Activated B cell treated with CpG ODN at 0.5 μM for 24 hours (primary cell): ENCODE measurements around the gene CCNI2. TPM values are rescaled to one million over a fixed set of nuclear protein-coding genes. Genes with fewer than 3 reads are reported as not detected.

ENCODE experiments used
- ATAC-seq: fragments of 200-7000 bp; cut with Tn5 transposase; one replicate; pipeline ENCODE4 v1.10.0; 2021; ENCODE audit warnings: low read depth, mild to moderate bottlenecking, moderate library complexity
- CTCF ChIA-PET: fragments of 350-600 bp; sonication (Branson Sonifier 250); formaldehyde crosslinking; loops from one replicate; lab custom pipeline; 2021; ENCODE audit warnings: antibody characterized with exemption; lab: Charles Lee
- POLR2A ChIA-PET: fragments of 350-600 bp; sonication (Branson Sonifier 250); formaldehyde crosslinking; loops from one replicate; lab custom pipeline; 2021; ENCODE audit warnings: antibody characterized with exemption; lab: Charles Lee
- DNase-seq: peaks from one replicate; pipeline ENCODE4 v3.0.0; 2022
- H3K27ac Mint-ChIP-seq: one replicate; pipeline ENCODE4 v1.8.0; 2020; ENCODE audit warnings: mixed read lengths
- H3K27me3 Mint-ChIP-seq: one replicate; pipeline ENCODE4 v1.8.0; 2021; ENCODE audit warnings: mixed read lengths
- H3K36me3 Mint-ChIP-seq: one replicate; pipeline ENCODE4 v1.8.0; 2021; ENCODE audit warnings: low read depth, mixed read lengths
- H3K4me1 Mint-ChIP-seq: one replicate; pipeline ENCODE4 v1.8.0; 2021; ENCODE audit warnings: mixed read lengths
- H3K4me3 Mint-ChIP-seq: one replicate; pipeline ENCODE4 v1.8.0; 2020; ENCODE audit warnings: mild to moderate bottlenecking, mixed read lengths
- H3K9me3 Mint-ChIP-seq: one replicate; pipeline ENCODE4 v1.8.0; 2020; ENCODE audit warnings: mixed read lengths
- intact Hi-C: fragments of 100-400 bp; cut with micrococcal nuclease; formaldehyde crosslinking; loops from one replicate; pipeline ENCODE4 v1.15.1; 2024
- total RNA-seq: library from RNA; stranded (reverse); gene quantifications from 2 replicates; pipeline ENCODE4 v1.2.3, GENCODE V29; 2022
- TF ChIP-seq, protein P1 (sequence below): fragments of 200-600 bp; IDR thresholded peaks from one replicate; pipeline ENCODE4 v1.8.0; 2022; ENCODE audit warnings: antibody characterized with exemption, mild to moderate bottlenecking

The CCNI2 gene
- total RNA-seq, 1 donor from 2014 or later, result 0.44 TPM

DNA sequence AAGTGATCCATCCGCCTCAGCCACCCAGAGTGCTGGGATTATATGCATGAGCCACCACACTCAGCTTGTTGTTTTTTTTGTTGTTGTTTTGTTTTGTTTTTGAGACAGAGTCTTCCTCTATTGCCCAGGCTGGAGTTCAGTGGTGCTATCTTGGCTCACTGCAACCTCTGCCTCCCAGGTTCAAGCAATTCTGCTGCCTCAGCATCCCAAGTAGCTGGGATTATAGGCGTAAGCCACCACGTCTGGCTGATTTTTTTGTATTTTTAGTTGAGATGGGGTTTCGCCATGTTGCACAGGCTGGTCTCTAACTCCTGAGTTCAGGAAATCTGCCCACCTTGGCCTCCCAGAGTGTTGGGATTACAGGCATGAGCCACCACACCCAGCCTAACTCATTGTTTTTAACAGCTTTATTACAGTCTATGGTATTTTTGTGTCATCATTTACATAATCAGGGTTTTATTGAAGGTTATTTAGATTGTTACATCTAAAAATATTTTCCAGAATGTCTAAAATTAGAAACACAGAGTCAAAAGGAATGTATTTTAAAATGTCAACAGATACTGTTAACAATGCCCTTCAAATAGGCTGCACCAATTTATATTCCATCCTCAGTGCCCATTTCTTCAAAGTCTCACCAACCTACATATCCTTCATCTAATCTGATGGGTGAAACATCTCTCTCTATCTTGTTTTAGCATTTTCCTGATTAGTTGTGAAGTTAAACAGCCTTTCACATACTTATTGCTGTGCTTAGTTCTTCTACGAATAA, 28.5 kb upstream of the CCNI2 start:
- H3K9me3 Mint-ChIP-seq, result no peaks in the 10 kb centered on the region
- CTCF ChIA-PET, result no interaction called here
- TF ChIP-seq, protein P1, sequence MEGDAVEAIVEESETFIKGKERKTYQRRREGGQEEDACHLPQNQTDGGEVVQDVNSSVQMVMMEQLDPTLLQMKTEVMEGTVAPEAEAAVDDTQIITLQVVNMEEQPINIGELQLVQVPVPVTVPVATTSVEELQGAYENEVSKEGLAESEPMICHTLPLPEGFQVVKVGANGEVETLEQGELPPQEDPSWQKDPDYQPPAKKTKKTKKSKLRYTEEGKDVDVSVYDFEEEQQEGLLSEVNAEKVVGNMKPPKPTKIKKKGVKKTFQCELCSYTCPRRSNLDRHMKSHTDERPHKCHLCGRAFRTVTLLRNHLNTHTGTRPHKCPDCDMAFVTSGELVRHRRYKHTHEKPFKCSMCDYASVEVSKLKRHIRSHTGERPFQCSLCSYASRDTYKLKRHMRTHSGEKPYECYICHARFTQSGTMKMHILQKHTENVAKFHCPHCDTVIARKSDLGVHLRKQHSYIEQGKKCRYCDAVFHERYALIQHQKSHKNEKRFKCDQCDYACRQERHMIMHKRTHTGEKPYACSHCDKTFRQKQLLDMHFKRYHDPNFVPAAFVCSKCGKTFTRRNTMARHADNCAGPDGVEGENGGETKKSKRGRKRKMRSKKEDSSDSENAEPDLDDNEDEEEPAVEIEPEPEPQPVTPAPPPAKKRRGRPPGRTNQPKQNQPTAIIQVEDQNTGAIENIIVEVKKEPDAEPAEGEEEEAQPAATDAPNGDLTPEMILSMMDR, result no peak
- H3K4me1 Mint-ChIP-seq, result no peaks in the 10 kb centered on the region
- POLR2A ChIA-PET, result no interaction called here
- DNase-seq, result no peak
- H3K36me3 Mint-ChIP-seq, result peaks cover 27% of the 10 kb centered on the region
- no peak for ATAC-seq
- no peak overlapping the region for H3K4me3 Mint-ChIP-seq
- H3K27me3 Mint-ChIP-seq, result no peaks in the 10 kb centered on the region
- no peak overlapping the region for H3K27ac Mint-ChIP-seq
- intact Hi-C loops, result no loop called here

DNA sequence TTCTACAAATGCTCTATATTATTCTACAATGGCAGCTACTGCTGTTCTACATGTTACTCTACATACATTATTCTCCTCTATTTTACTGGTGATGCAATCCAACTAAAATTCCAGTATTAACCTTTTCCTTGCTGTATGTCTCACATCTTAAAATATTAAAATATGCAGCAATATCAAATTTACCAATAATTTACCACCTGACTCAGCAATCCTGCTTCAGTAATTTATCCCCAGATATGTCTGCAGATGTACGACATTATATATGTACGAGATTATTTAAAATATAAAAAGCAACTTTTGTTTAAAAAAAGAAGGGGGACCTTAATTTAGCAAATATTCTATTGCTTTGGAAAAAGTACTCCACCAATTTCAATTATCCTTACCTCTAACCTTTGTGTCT, 21.5 kb upstream of the CCNI2 start:
- ChIA-PET CTCF (interaction anchor here (1.0 kb wide), 1 partner anchor 198 kb away, joined by 3 read pairs; no protein-coding TSS in a partner anchor), POLR2A (no interaction called here)
- Mint-ChIP-seq H3K9me3 (no peaks in the 10 kb centered on the region), H3K36me3 (peaks cover 35% of the 10 kb centered on the region), H3K4me3 (no peak overlapping the region), H3K27ac (no peak overlapping the region), H3K27me3 (no peaks in the 10 kb centered on the region), H3K4me1 (no peaks in the 10 kb centered on the region)
- TF ChIP-seq, protein P1, result no peak
- no peak for DNase-seq
- intact Hi-C loops, result no loop called here
- ATAC-seq, result no peak

DNA sequence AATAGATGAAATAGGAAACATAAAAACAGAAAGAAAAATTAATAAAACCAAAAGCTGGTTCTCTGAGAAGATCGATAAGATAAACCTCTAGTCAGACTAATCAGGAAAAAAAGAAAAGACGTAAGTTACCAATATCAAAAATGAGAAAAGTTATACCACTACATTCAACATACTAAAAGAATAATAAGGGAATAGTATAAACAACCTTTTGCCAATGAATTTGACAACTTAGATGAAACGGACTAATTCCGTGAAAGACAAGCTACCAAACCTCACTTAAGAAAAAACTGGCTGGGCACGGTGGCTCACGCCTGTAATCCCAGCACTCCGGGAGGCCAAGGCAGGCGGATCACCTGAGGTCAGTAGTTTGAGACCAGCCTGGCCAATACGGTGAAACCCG, 17.3 kb upstream of the CCNI2 start:
- H3K27ac Mint-ChIP-seq, result no peak overlapping the region
- intact Hi-C loops, result no loop called here
- POLR2A ChIA-PET, result no interaction called here

DNA sequence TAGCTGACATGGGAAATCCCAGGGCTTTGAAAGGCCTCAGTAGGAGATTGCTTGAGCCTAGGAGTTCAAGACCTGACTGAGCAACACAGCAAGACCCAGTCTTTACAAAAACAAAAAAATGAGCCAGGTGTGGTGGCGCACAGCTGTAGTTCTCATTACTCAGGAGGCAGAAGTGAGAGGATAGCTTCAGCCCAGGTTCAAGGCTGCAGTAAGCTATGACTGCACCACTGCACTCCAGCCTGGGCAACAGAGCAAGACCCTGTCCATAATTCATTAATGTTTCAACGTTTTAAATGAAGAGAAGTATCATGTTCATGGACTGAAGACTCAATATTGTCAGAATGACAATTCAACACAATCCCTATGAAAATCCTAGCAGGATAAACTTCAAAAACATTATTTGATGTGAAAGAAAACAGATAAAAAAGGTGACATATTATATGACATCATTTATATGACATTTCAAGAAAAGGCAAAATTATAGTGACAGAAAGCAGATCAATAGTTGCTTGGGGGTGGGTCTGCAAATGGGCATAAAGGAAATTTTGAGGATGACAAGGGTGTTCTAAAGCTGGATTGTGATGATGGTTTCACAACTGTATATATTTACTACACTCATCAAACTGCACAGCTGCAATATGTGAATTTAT, 13.6 kb upstream of the CCNI2 start:
- Mint-ChIP-seq H3K27ac (no peak overlapping the region), H3K27me3 (no peaks in the 10 kb centered on the region), H3K36me3 (peaks cover 19% of the 10 kb centered on the region), H3K4me3 (no peak overlapping the region), H3K4me1 (peaks cover 18% of the 10 kb centered on the region), H3K9me3 (no peaks in the 10 kb centered on the region)
- ChIA-PET POLR2A (no interaction called here), CTCF (no interaction called here)
- TF ChIP-seq, protein P1, result no peak
- ATAC-seq, result no peak
- intact Hi-C loops, result no loop called here
- no peak for DNase-seq

More for the DNA sequence above, 17.3 kb upstream of the CCNI2 start:
- Mint-ChIP-seq H3K4me3 (no peak overlapping the region), H3K36me3 (peaks cover 28% of the 10 kb centered on the region), H3K27me3 (no peaks in the 10 kb centered on the region), H3K4me1 (no peaks in the 10 kb centered on the region), H3K9me3 (no peaks in the 10 kb centered on the region)
- no peak for ATAC-seq
- CTCF ChIA-PET, result no interaction called here
- TF ChIP-seq, protein P1, result no peak
- no peak for DNase-seq

DNA sequence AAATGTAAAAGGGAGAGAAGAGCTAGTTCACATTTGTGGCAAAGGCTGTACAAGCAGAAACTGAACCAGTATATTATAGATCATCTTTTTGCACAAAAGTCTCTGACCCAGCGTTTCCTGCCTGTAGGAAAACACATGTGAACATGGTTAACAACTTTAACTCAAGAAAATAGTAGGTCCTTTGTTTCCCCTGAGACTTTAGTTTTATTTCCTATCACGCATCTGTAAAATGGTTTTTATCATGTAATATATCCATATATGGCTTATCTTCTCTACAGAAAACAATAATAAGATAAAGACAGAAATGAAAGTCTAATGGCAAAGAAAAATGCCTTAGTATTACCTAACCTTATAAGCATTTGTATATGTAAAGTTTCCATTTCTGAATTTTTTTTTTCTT, 12.5 kb upstream of the CCNI2 start:
- H3K27me3 Mint-ChIP-seq, result no peaks in the 10 kb centered on the region
- H3K27ac Mint-ChIP-seq, result no peak overlapping the region
- H3K9me3 Mint-ChIP-seq, result no peaks in the 10 kb centered on the region
- TF ChIP-seq, protein P1, result no peak
- intact Hi-C loops, result loop anchor here (5.0 kb wide), 1 partner anchor 207 kb away; no protein-coding TSS in a partner anchor
- ChIA-PET POLR2A (no interaction called here), CTCF (no interaction called here)
- H3K36me3 Mint-ChIP-seq, result peaks cover 16% of the 10 kb centered on the region
- DNase-seq (no peak), ATAC-seq (no peak)
- H3K4me1 Mint-ChIP-seq, result peaks cover 18% of the 10 kb centered on the region
- no peak overlapping the region for H3K4me3 Mint-ChIP-seq
